Measurements from ENCODE around the gene ATP1B3.

GRCh38 chr3:141878817-141879216, 2.4 kb downstream of the ATP1B3 start:
- TF ChIP-seq CTCF (IDR thresholded peaks at IDR 0.05; ENCODE audit: poor library complexity, severe bottlenecking), result no peak
- no peak for TF ChIP-seq TAF1 (IDR thresholded peaks at IDR 0.05; ENCODE audit: low read depth)
- no peak for TF ChIP-seq REST (IDR thresholded peaks at IDR 0.05; ENCODE audit: borderline replicate concordance)
- no peak for TF ChIP-seq EZH2 (IDR thresholded peaks at IDR 0.05; ENCODE audit: borderline replicate concordance, insufficient read depth, low read length, poor library complexity, severe bottlenecking)
- no peak for TF ChIP-seq POLR2AphosphoS5 (IDR thresholded peaks at IDR 0.05)
- no peak for TF ChIP-seq MXI1 (conservative IDR thresholded peaks at IDR 0.05; ENCODE audit: poor library complexity, severe bottlenecking)
- TF ChIP-seq EP300 (conservative IDR thresholded peaks at IDR 0.05; ENCODE audit: poor library complexity, severe bottlenecking), result no peak
- TF ChIP-seq SMC3 (conservative IDR thresholded peaks at IDR 0.05; ENCODE audit: poor library complexity), result no peak
- no peak for TF ChIP-seq RAD21 (conservative IDR thresholded peaks at IDR 0.05)

Data from neural cell (in vitro differentiated cells).